IMR-90 (cell line): ENCODE data around the gene CEP128. TPM values are rescaled to one million over a fixed set of nuclear protein-coding genes. Genes with fewer than 3 reads are reported as not detected.

Experiments
- ATAC-seq: fragments of 200-7000 bp; cut with Tn5 transposase; 2 replicates; pipeline ENCODE4 v1.9.1; 2020; ENCODE audit warnings: low read depth, mild to moderate bottlenecking, moderate library complexity
- BruUV-seq: library from RNA; stranded (reverse); fragments of 400-500 nt; replicated peaks from 2 replicates; lab custom pipeline; 2021; lab: Mats Ljungman, UMichigan
- CTCF ChIA-PET: fragments of 300-600 bp; formaldehyde crosslinking; extraction: SDS; loops from one replicate; lab custom pipeline; 2021; ENCODE audit warnings: antibody characterized with exemption; lab: Yijun Ruan, JAX
- POLR2A ChIA-PET: fragments of 300-600 bp; sonication (Branson Sonifier 250); formaldehyde crosslinking; loops from one replicate; lab custom pipeline; 2022; ENCODE audit warnings: antibody characterized with exemption; ENCODE audit not compliant: unreplicated experiment; lab: Charles Lee
- DNase-seq: peaks from one replicate; pipeline ENCODE4 v3.0.0; 2013
- H2AFZ ChIP-seq: replicated peaks from 2 replicates; pipeline ENCODE3; 2013; ENCODE audit warnings: low read length, mild to moderate bottlenecking; ENCODE audit not compliant: poor library complexity
- H2AK5ac ChIP-seq: 2 replicates; pipeline ENCODE4 v1.6.1; 2013; ENCODE audit warnings: low read depth, low read length, inconsistent platforms
- H2AK9ac ChIP-seq: replicated peaks from 2 replicates; pipeline ENCODE3; 2013; ENCODE audit warnings: mild to moderate bottlenecking, low read depth, low read length, moderate library complexity; ENCODE audit not compliant: poor library complexity
- H2BK120ac ChIP-seq: 2 replicates; pipeline ENCODE4 v1.6.1; 2013; ENCODE audit warnings: low read depth, low read length, inconsistent platforms
- H2BK15ac ChIP-seq: 3 replicates; pipeline ENCODE4 v1.6.1; 2013; ENCODE audit warnings: low read depth, low read length, inconsistent platforms
- H2BK20ac ChIP-seq: 2 replicates; pipeline ENCODE4 v1.6.1; 2013; ENCODE audit warnings: low read depth, mild to moderate bottlenecking, inconsistent platforms, low read length, moderate library complexity
- H2BK5ac ChIP-seq: 2 replicates; pipeline ENCODE4 v1.6.1; 2013; ENCODE audit warnings: mild to moderate bottlenecking, low read depth, low read length, inconsistent platforms; ENCODE audit not compliant: poor library complexity, severe bottlenecking
- H3K14ac ChIP-seq: replicated peaks from 2 replicates; pipeline ENCODE4 v1.6.1; 2013; ENCODE audit warnings: low read depth, low read length, inconsistent platforms
- H3K18ac ChIP-seq: 2 replicates; pipeline ENCODE4 v1.6.1; 2013; ENCODE audit warnings: low read depth, low read length, control low read depth
- H3K23ac ChIP-seq: 2 replicates; pipeline ENCODE4 v1.6.1; 2013; ENCODE audit warnings: low read depth, low read length, inconsistent platforms
- H3K27ac ChIP-seq: 2 replicates; pipeline ENCODE4 v1.5.1; 2013; ENCODE audit warnings: mild to moderate bottlenecking, control low read depth, low read length; ENCODE audit not compliant: insufficient read depth
- H3K27me3 ChIP-seq: 2 replicates; pipeline ENCODE4 v1.6.1; 2013; ENCODE audit warnings: low read length; ENCODE audit not compliant: control insufficient read depth, insufficient read depth
- H3K36me3 ChIP-seq: 2 replicates; pipeline ENCODE4 v1.6.1; 2013; ENCODE audit warnings: low read length, mixed read lengths; ENCODE audit not compliant: control insufficient read depth, insufficient read depth
- H3K4ac ChIP-seq: 2 replicates; pipeline ENCODE4 v1.6.1; 2013; ENCODE audit warnings: low read depth, low read length, inconsistent platforms
- H3K4me1 ChIP-seq: 2 replicates; pipeline ENCODE4 v1.6.1; 2013; ENCODE audit warnings: low read length, mixed read lengths; ENCODE audit not compliant: control insufficient read depth, insufficient read depth
- H3K4me2 ChIP-seq: 2 replicates; pipeline ENCODE4 v1.6.1; 2013; ENCODE audit warnings: low read depth, mild to moderate bottlenecking, control low read depth, low read length, moderate library complexity
- H3K4me3 ChIP-seq: 2 replicates; pipeline ENCODE4 v1.5.1; 2013; ENCODE audit warnings: low read depth, mild to moderate bottlenecking, control low read depth, low read length, moderate library complexity; ENCODE audit not compliant: insufficient read depth
- H3K56ac ChIP-seq: 2 replicates; pipeline ENCODE4 v1.6.1; 2013; ENCODE audit warnings: low read length, inconsistent platforms; ENCODE audit not compliant: insufficient read depth; ENCODE audit errors: extremely low read depth
- H3K79me1 ChIP-seq, 2 experiments: 2 replicates each; pipeline ENCODE4 v1.6.1; 2013; ENCODE audit warnings: low read length in 2 of 2, inconsistent platforms in 1 of 2, low read depth in 1 of 2
- H3K9ac ChIP-seq: 2 replicates; pipeline ENCODE4 v1.6.1; 2013; ENCODE audit warnings: low read depth, low read length, control low read depth
- H3K9me1 ChIP-seq: 2 replicates; pipeline ENCODE4 v1.6.1; 2013; ENCODE audit warnings: low read length, inconsistent platforms; ENCODE audit not compliant: insufficient read depth
- H3K9me3 ChIP-seq: 2 replicates; pipeline ENCODE4 v1.6.1; 2013; ENCODE audit warnings: low read length; ENCODE audit not compliant: control insufficient read depth, insufficient read depth
- H4K20me1 ChIP-seq: 2 replicates; pipeline ENCODE4 v1.6.1; 2013; ENCODE audit warnings: low read length, inconsistent platforms; ENCODE audit not compliant: insufficient read depth
- H4K5ac ChIP-seq: 2 replicates; pipeline ENCODE4 v1.6.1; 2013; ENCODE audit warnings: mild to moderate bottlenecking, low read depth, low read length, control low read depth
- H4K8ac ChIP-seq, 2 experiments: 2 replicates each; pipeline ENCODE4 v1.6.1; 2013; ENCODE audit warnings: low read depth in 2 of 2, low read length in 2 of 2, control low read depth in 1 of 2, inconsistent platforms in 1 of 2
- H4K91ac ChIP-seq: 2 replicates; pipeline ENCODE4 v1.6.1; 2013; ENCODE audit warnings: low read depth, low read length, inconsistent platforms; ENCODE audit not compliant: insufficient read depth
- BHLHE40 ChIP-seq: fragments of 150-350 bp; IDR thresholded peaks from 2 replicates; pipeline ENCODE4 v1.6.1; 2016; ENCODE audit warnings: mild to moderate bottlenecking, low read depth, low read length
- CEBPB ChIP-seq: IDR thresholded peaks from 2 replicates; pipeline ENCODE4 v1.6.1; 2012; ENCODE audit warnings: low read depth, low read length, improper control_type of control experiment
- CHD1 ChIP-seq: IDR thresholded peaks from 2 replicates; pipeline ENCODE4 v1.6.1; 2012; ENCODE audit warnings: low read depth, low read length, improper control_type of control experiment
- MAZ ChIP-seq: IDR thresholded peaks from 2 replicates; pipeline ENCODE4 v1.6.1; 2012; ENCODE audit warnings: low read depth, mild to moderate bottlenecking, low read length, improper control_type of control experiment, moderate library complexity, borderline replicate concordance
- RFX5 ChIP-seq: IDR thresholded peaks from 2 replicates; pipeline ENCODE4 v1.8.0; 2012; ENCODE audit warnings: low read depth, mild to moderate bottlenecking, low read length, moderate library complexity
- WGBS, 2 experiments: methylation state at CpG; one replicate each; pipeline versions ENCODE4 v1.1.5 to v1.1.7; 2013; ENCODE audit warnings: missing lambda C conversion rate in 2 of 2; ENCODE audit not compliant: insufficient read length in 1 of 2; ENCODE audit errors: extremely low coverage in 2 of 2; 5-methylcytosine and 5-hydroxymethylcytosine counted together
- dilution Hi-C: fragments of 300-500 bp; cut with HindIII; formaldehyde crosslinking; loops from one replicate; pipeline ENCODE4 v1.14.3; 2018; ENCODE audit warnings: low sequenced_read_pairs; ENCODE audit not compliant: unreplicated experiment
- in situ Hi-C: fragments of 300-500 bp; cut with MboI; formaldehyde crosslinking; loops from 3 replicates; pipeline ENCODE4 v1.14.3; 2019; ENCODE audit warnings: low sequenced_read_pairs, inconsistent platforms, mixed read lengths
- intact Hi-C: fragments of 100-400 bp; cut with micrococcal nuclease; formaldehyde crosslinking; loops from 2 replicates; pipeline ENCODE4 v1.10.0; 2022
- polyA plus RNA-seq, 3 experiments: library from polyadenylated mRNA; depleted of rRNA; stranded (reverse); fragments of >200 nt; gene quantifications; 2 replicates each; pipeline ENCODE4 v1.2.3, GENCODE V29; 2012; ENCODE audit warnings: low replicate concordance in 1 of 3
- total RNA-seq: library from RNA; depleted of rRNA; stranded (reverse); fragments of >200 nt; gene quantifications from 2 replicates; pipeline ENCODE4 v1.2.3, GENCODE V29; 2012
- TF ChIP-seq, protein P1 (sequence below): fragments of 150-350 bp; IDR thresholded peaks from 2 replicates; pipeline ENCODE4 v1.6.1; 2016; ENCODE audit warnings: low read depth, mild to moderate bottlenecking, low read length, moderate library complexity, borderline replicate concordance

Gene CEP128
- total and polyA plus RNA-seq, 2 of the 4 experiments (the other 2 are of a cell fraction): 1.9 to 5.7 TPM

DNA sequence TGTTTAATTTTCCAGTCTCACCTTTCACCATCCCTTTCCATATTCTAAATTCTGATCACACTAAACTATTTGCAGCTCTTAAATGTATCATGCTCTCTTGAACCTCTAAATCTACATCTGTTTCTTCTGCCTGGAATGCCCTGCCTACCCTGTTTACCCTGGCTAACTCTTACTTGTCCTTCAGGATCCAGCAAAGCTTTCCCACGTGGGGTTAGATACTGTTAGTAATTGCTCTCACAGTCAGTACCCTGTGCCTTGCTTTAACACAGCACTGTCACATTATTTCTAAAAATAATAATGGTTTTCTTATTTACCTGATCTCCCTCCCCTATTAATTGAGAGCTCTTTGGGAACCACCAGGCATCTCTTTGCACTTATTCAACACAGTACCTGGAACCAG lies 333.0 kb downstream of the CEP128 start:
- no CpG with 5 or more reads among the region's 1 CpG for WGBS, 2 experiments
- dilution Hi-C loops: no loop called here
- ATAC-seq (no peak), DNase-seq (no peak)
- H2BK5ac ChIP-seq: no peak overlapping the region
- POLR2A ChIA-PET: no interaction called here
- in situ Hi-C loops: loop anchor here (25.0 kb wide), 1 partner anchor 546 kb away; no protein-coding TSS in a partner anchor
- H2BK20ac ChIP-seq: peak overlapping the region; percentile 71
- H2AK9ac ChIP-seq: no peak overlapping the region
- no peak overlapping the region for H3K23ac ChIP-seq
- H2AFZ ChIP-seq: no peak overlapping the region
- 0 out of 2 replicates have a peak overlapping the region, but pooled peaks have one; percentile 71 for H3K14ac ChIP-seq
- no peaks in the 10 kb centered on the region for H3K27me3 ChIP-seq
- H3K9me3 ChIP-seq: no peaks in the 10 kb centered on the region
- no peaks in the 10 kb centered on the region for H4K20me1 ChIP-seq
- no peak overlapping the region for H3K4me2 ChIP-seq
- H3K79me1 ChIP-seq: no peaks in the 10 kb centered on the region
- H4K91ac ChIP-seq: no peak overlapping the region
- no peak overlapping the region for H4K8ac ChIP-seq
- peak overlapping the region; percentile 66; the same call in 1 of the 2 replicates for H3K18ac ChIP-seq
- peak overlapping the region; percentile 39; the same call in 1 of the 2 replicates for H4K5ac ChIP-seq
- H2BK120ac ChIP-seq: 0 out of 2 replicates have a peak overlapping the region, but pooled peaks have one; percentile 67
- no peak overlapping the region for H3K4me3 ChIP-seq
- H3K36me3 ChIP-seq: no peaks in the 10 kb centered on the region
- H3K56ac ChIP-seq: no peak overlapping the region
- H2AK5ac ChIP-seq: no peak overlapping the region
- intact Hi-C loops: no loop called here
- no peak overlapping the region for H3K27ac ChIP-seq
- BruUV-seq: no TSS peak
- TF ChIP-seq MAZ (no peak), CHD1 (no peak), BHLHE40 (no peak), RFX5 (no peak), CEBPB (no peak)
- TF ChIP-seq, protein P1, sequence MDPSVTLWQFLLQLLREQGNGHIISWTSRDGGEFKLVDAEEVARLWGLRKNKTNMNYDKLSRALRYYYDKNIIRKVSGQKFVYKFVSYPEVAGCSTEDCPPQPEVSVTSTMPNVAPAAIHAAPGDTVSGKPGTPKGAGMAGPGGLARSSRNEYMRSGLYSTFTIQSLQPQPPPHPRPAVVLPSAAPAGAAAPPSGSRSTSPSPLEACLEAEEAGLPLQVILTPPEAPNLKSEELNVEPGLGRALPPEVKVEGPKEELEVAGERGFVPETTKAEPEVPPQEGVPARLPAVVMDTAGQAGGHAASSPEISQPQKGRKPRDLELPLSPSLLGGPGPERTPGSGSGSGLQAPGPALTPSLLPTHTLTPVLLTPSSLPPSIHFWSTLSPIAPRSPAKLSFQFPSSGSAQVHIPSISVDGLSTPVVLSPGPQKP: no peak
- no peak overlapping the region for H2BK15ac ChIP-seq
- CTCF ChIA-PET: no interaction called here
- H3K9ac ChIP-seq: no peak overlapping the region
- no peaks in the 10 kb centered on the region; the same call in 1 of the 2 replicates for H3K9me1 ChIP-seq
- no peaks in the 10 kb centered on the region for H3K4me1 ChIP-seq
- H3K4ac ChIP-seq: peak overlapping the region; percentile 52; the same call in 1 of the 2 replicates
